SU-DHL-6 (cell line): Measurements from ENCODE around the gene GNB3.

Source experiments
- H2AFZ ChIP-seq: fragments of 200-600 bp; sonication (generic); 2 replicates; pipeline ENCODE4 v1.6.1; 2014; ENCODE audit warnings: low read depth, mild to moderate bottlenecking, moderate library complexity, mixed read lengths, antibody characterized with exemption, low read length; ENCODE audit not compliant: severe bottlenecking
- H3F3A ChIP-seq: fragments of 200-600 bp; shearing (Covaris generic); 2 replicates; pipeline ENCODE4 v1.6.0; 2016; ENCODE audit warnings: antibody characterized with exemption, mild to moderate bottlenecking; ENCODE audit not compliant: insufficient read depth
- H3K27ac ChIP-seq: fragments of 200-600 bp; sonication (generic); 2 replicates; pipeline ENCODE4 v1.5.1; 2016; ENCODE audit warnings: low read depth, mild to moderate bottlenecking, low read length, moderate library complexity, mixed read lengths
- H3K27me3 ChIP-seq: fragments of 200-600 bp; sonication (generic), shearing (Covaris generic); 2 replicates; pipeline ENCODE4 v1.6.0; 2014; ENCODE audit warnings: mild to moderate bottlenecking, low read length
- H3K36me3 ChIP-seq: fragments of 200-600 bp; sonication (generic); 2 replicates; pipeline ENCODE4 v1.6.1; 2014; ENCODE audit warnings: mild to moderate bottlenecking, low read length, mixed read lengths
- H3K4me2 ChIP-seq: fragments of 300-600, 200-600 bp; shearing (Covaris generic), sonication (generic); 2 replicates; pipeline ENCODE4 v1.6.0; 2014; ENCODE audit warnings: low read length, low read depth, mild to moderate bottlenecking; ENCODE audit not compliant: poor library complexity, severe bottlenecking
- H3K4me3 ChIP-seq: fragments of 200-600 bp; sonication (generic); 2 replicates; pipeline ENCODE4 v1.5.1; 2014; ENCODE audit warnings: antibody characterized with exemption, low read length, mild to moderate bottlenecking, mixed read lengths; ENCODE audit not compliant: insufficient read depth, poor library complexity, severe bottlenecking
- H3K79me2 ChIP-seq: fragments of 200-600 bp; sonication (generic); 2 replicates; pipeline ENCODE4 v1.6.1; 2014; ENCODE audit warnings: mild to moderate bottlenecking, low read length, moderate library complexity; ENCODE audit not compliant: insufficient read depth
- H3K9ac ChIP-seq: fragments of 200-600 bp; sonication (generic); 2 replicates; pipeline ENCODE4 v1.7.0; 2014; ENCODE audit warnings: mild to moderate bottlenecking, low read length
- H3K9me2 ChIP-seq: fragments of 200-600 bp; sonication (generic); replicated peaks from 2 replicates; pipeline ENCODE4 v1.6.1; 2014; ENCODE audit warnings: low read length; ENCODE audit not compliant: insufficient read depth
- H3K9me3 ChIP-seq: fragments of 200-600 bp; sonication (generic); 2 replicates; pipeline ENCODE4 v1.6.1; 2014; ENCODE audit warnings: low read length, mixed read lengths; ENCODE audit not compliant: insufficient read depth
- H4K20me1 ChIP-seq: fragments of 200-600 bp; sonication (generic); 2 replicates; pipeline ENCODE4 v1.6.1; 2014; ENCODE audit warnings: low read depth, mild to moderate bottlenecking, antibody characterized with exemption, low read length, moderate library complexity, mixed read lengths
- CTCF ChIP-seq: fragments of 200-600 bp; sonication (generic); IDR thresholded peaks from one replicate; pipeline ENCODE4 v1.5.1; 2017; ENCODE audit warnings: antibody characterized with exemption, mild to moderate bottlenecking, low read length, moderate library complexity; ENCODE audit not compliant: insufficient read depth, poor library complexity, severe bottlenecking
- EZH2phosphoT487 ChIP-seq: fragments of 200-600 bp; sonication (generic), shearing (Covaris generic); conservative IDR thresholded peaks from 2 replicates; pipeline ENCODE4 v1.6.1; 2018; ENCODE audit warnings: mild to moderate bottlenecking, antibody characterized with exemption, low read length, moderate library complexity, mixed read lengths

The GNB3 gene

GRCh38 chr12:6823182-6824084 is 17.3 kb upstream of the GNB3 start:
- no peaks in the 10 kb centered on the region for H3K27me3 ChIP-seq

GRCh38 chr12:6824085-6824775 is 16.5 kb upstream of the GNB3 start:
- H3K4me3 ChIP-seq, result no peak overlapping the region
- H3K9me2 ChIP-seq, result no peaks in the 10 kb centered on the region
- no peak overlapping the region for H3K9ac ChIP-seq
- no peaks in the 10 kb centered on the region for H3K36me3 ChIP-seq
- H2AFZ ChIP-seq, result no peak overlapping the region
- no peaks in the 10 kb centered on the region for H3F3A ChIP-seq
- H3K79me2 ChIP-seq, result no peaks in the 10 kb centered on the region
- TF ChIP-seq EZH2phosphoT487 (no peak), CTCF (no peak)
- H3K27ac ChIP-seq, result no peak overlapping the region
- H3K9me3 ChIP-seq, result no peaks in the 10 kb centered on the region
- H4K20me1 ChIP-seq, result no peaks in the 10 kb centered on the region; the same call in 1 of the 2 replicates
- H3K4me2 ChIP-seq, result no peak overlapping the region
- no peaks in the 10 kb centered on the region for H3K27me3 ChIP-seq

More at GRCh38 chr12:6823182-6824084, 17.3 kb upstream of the GNB3 start:
- H3K9me2 ChIP-seq, result no peaks in the 10 kb centered on the region
- H3K9ac ChIP-seq, result no peak overlapping the region
- no peak for TF ChIP-seq CTCF
- TF ChIP-seq EZH2phosphoT487, result no peak
- H3K9me3 ChIP-seq, result no peaks in the 10 kb centered on the region
- no peak overlapping the region for H3K4me2 ChIP-seq
- H2AFZ ChIP-seq, result no peak overlapping the region
- H3K27ac ChIP-seq, result no peak overlapping the region
- no peaks in the 10 kb centered on the region for H3K79me2 ChIP-seq
- H3F3A ChIP-seq, result no peaks in the 10 kb centered on the region
- H3K4me3 ChIP-seq, result no peak overlapping the region
- no peaks in the 10 kb centered on the region; the same call in 1 of the 2 replicates for H4K20me1 ChIP-seq
- H3K36me3 ChIP-seq, result no peaks in the 10 kb centered on the region

DNA sequence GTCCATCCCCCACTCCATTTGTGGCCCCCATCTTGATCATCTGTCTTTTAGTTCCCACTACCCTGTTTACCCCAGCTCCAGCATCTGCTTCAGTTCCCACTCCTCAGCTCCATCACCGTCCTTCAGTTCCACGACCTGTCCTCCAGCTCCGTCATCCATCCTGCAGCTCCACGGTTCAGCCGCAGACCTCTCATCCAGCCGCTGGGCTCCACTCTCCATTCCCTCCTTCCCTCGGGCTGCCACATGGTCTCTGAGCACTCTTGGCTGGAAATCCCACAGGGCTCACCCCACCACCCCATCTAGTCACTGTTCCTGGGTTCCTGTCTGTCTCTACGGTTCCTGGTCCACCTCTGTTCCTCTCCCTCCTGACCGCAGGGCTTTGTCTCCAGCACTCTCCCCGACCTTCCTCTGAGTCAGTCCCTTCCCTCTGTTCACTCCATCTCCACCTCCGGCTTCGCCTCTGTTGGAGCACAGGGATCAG is 15.8 kb upstream of the GNB3 start:
- Histone ChIP-seq H3K9ac (no peak overlapping the region), H3F3A (no peaks in the 10 kb centered on the region), H3K9me2 (no peaks in the 10 kb centered on the region), H3K4me2 (no peak overlapping the region), H4K20me1 (no peaks in the 10 kb centered on the region; the same call in 1 of the 2 replicates), H3K36me3 (no peaks in the 10 kb centered on the region), H3K27ac (no peak overlapping the region), H3K4me3 (no peak overlapping the region), H3K79me2 (no peaks in the 10 kb centered on the region), H3K9me3 (no peaks in the 10 kb centered on the region), H3K27me3 (no peaks in the 10 kb centered on the region), H2AFZ (no peak overlapping the region)
- TF ChIP-seq CTCF (no peak), EZH2phosphoT487 (no peak)
